Measurements from ENCODE around the gene ENAH.

DNA sequence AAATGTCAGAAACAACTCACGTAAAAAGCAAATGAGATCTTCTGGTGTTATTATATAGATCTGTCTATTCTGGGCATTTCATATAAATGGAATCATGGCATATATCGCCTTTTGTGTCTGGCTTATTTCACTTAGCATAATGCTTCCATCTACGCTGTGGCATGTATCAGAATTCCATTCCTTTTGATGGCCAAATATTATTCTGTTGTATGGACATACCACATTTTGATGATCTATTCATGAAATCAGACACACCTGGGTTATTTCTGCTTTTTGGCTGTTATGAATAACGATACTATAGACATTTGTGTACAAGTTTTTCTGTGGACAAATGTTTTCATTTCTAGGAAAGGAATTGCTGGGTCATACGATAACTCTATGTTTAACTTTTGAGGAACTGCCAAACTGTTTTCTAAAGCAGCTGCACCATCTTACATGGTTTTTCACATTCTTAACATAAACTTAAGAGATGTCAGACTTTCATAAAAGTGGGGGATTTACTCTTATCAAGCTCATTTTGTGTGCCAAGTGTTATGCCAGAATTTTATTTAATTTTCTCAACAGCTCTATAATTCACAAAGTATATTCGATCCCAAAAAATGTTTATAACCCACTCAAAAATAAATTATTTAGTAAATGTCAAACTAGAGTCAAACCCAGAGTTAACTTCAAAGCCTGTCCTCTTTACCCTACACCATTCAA is 7.6 kb downstream of the ENAH start:
- TF ChIP-seq SUZ12 (IDR thresholded peaks at IDR 0.05; ENCODE audit: extremely low read depth, insufficient read depth, insufficient read length) (no peak), YY1 (IDR thresholded peaks at IDR 0.05; ENCODE audit: insufficient read depth, insufficient read length) (no peak)
